Endothelial cell of umbilical vein (primary cell): ENCODE results near the gene PLPP2. TPM values are rescaled to one million over a fixed set of nuclear protein-coding genes. Genes with fewer than 3 reads are reported as not detected.

ENCODE experiments used
- BruUV-seq: library from RNA; stranded (reverse); fragments of 400-500 nt; replicated peaks from 2 replicates; lab custom pipeline; 2021; lab: Mats Ljungman, UMichigan
- CTCF ChIA-PET: fragments of 300-600, 350-600 bp; sonication (Branson Sonifier 250); formaldehyde crosslinking; loops from one replicate; lab custom pipeline; 2021; ENCODE audit warnings: antibody characterized with exemption, inconsistent platforms; lab: Charles Lee
- POLR2A ChIA-PET: fragments of 300-600, 350-600 bp; sonication (Branson Sonifier 250); formaldehyde crosslinking; loops from one replicate; lab custom pipeline; 2021; ENCODE audit warnings: antibody characterized with exemption, inconsistent platforms; lab: Charles Lee
- DNase-seq: peaks from one replicate; pipeline ENCODE4 v3.0.0-alpha.2; 2011; ENCODE audit warnings: low read depth, low spot score
- FAIRE-seq: peaks from 2 replicates; lab custom pipeline; 2011; peaks lifted over from hg19 to GRCh38; lab: Jason Lieb, UNC
- H2AFZ ChIP-seq: 2 replicates; pipeline ENCODE4 v1.6.0; 2012; ENCODE audit warnings: low read depth, low read length, control low read depth, inconsistent platforms
- H3K27ac ChIP-seq: 2 replicates; pipeline ENCODE4 v1.5.1; 2011; ENCODE audit warnings: low read depth, mild to moderate bottlenecking, control low read depth, low read length, moderate library complexity; ENCODE audit not compliant: insufficient read depth
- H3K27me3 ChIP-seq, 2 experiments: 2 replicates each; pipeline versions ENCODE4 v1.6.0 to v1.6.1; 2011; ENCODE audit warnings: low read length in 2 of 2, mixed read lengths in 1 of 2; ENCODE audit not compliant: control insufficient read depth in 2 of 2, insufficient read depth in 2 of 2
- H3K36me3 ChIP-seq, 2 experiments: 2 replicates in 1 of 2; 3 replicates in 1 of 2; pipeline ENCODE4 v1.5.1; 2011; ENCODE audit warnings: low read length in 2 of 2, mild to moderate bottlenecking in 1 of 2, moderate library complexity in 1 of 2; ENCODE audit not compliant: control insufficient read depth in 2 of 2, insufficient read depth in 2 of 2; ENCODE audit errors: extremely low read depth in 1 of 2
- H3K4me1 ChIP-seq: 3 replicates; pipeline ENCODE4 v1.5.1; 2011; ENCODE audit warnings: mild to moderate bottlenecking, low read length; ENCODE audit not compliant: control insufficient read depth, insufficient read depth; ENCODE audit errors: extremely low read depth
- H3K4me2 ChIP-seq: 2 replicates; pipeline ENCODE4 v1.6.1; 2011; ENCODE audit warnings: low read length, control low read depth, mixed read lengths; ENCODE audit not compliant: insufficient read depth
- H3K4me3 ChIP-seq, 3 experiments: fragments of 200-600 bp in 1 of 3; sonication (generic), shearing (Covaris generic) in 1 of 3; replicated peaks in 1 of 3; 2 replicates each; pipeline ENCODE4 v1.5.1; 2011 to 2016; ENCODE audit warnings: control low read depth in 3 of 3, low read length in 3 of 3, mild to moderate bottlenecking in 2 of 3, inconsistent platforms in 1 of 3, low read depth in 1 of 3, moderate library complexity in 1 of 3; ENCODE audit not compliant: insufficient read depth in 1 of 3
- H3K79me2 ChIP-seq: 2 replicates; pipeline ENCODE4 v1.6.0; 2012; ENCODE audit warnings: low read length, inconsistent platforms; ENCODE audit not compliant: control insufficient read depth, insufficient read depth
- H3K9ac ChIP-seq: replicated peaks from 2 replicates; pipeline ENCODE3; 2011; ENCODE audit warnings: low read length, control low read depth; ENCODE audit not compliant: insufficient read depth; ENCODE audit errors: extremely low read depth
- H3K9me1 ChIP-seq: replicated peaks from 3 replicates; pipeline ENCODE4 v1.6.0; 2011; ENCODE audit warnings: mild to moderate bottlenecking, low read length; ENCODE audit not compliant: control insufficient read depth, insufficient read depth; ENCODE audit errors: extremely low read depth
- H3K9me3 ChIP-seq: replicated peaks from 2 replicates; pipeline ENCODE4 v1.5.1; 2012; ENCODE audit warnings: low read length, inconsistent platforms; ENCODE audit not compliant: control insufficient read depth, insufficient read depth
- H4K20me1 ChIP-seq: replicated peaks from 2 replicates; pipeline ENCODE3; 2011; ENCODE audit warnings: mild to moderate bottlenecking, low read length; ENCODE audit not compliant: control insufficient read depth, insufficient read depth; ENCODE audit errors: extremely low read depth
- EZH2 ChIP-seq: IDR thresholded peaks from 2 replicates; pipeline ENCODE4 v1.6.1; 2012; ENCODE audit warnings: borderline replicate concordance, low read depth, mild to moderate bottlenecking, moderate library complexity, low read length, inconsistent platforms; ENCODE audit not compliant: severe bottlenecking
- FOS ChIP-seq: IDR thresholded peaks from 2 replicates; pipeline ENCODE4 v1.6.1; 2011; ENCODE audit warnings: mild to moderate bottlenecking, low read length, moderate library complexity, borderline replicate concordance; ENCODE audit not compliant: insufficient read depth
- GATA2 ChIP-seq: IDR thresholded peaks from 2 replicates; pipeline ENCODE4 v1.7.0; 2011; ENCODE audit warnings: low read depth, mild to moderate bottlenecking, moderate library complexity, mixed read lengths, low read length; ENCODE audit not compliant: insufficient read length, insufficient read depth
- JUN ChIP-seq: IDR thresholded peaks from 2 replicates; pipeline ENCODE4 v1.6.1; 2011; ENCODE audit warnings: borderline replicate concordance, low read depth; ENCODE audit not compliant: insufficient read length, insufficient read depth
- MYC ChIP-seq: IDR thresholded peaks from one replicate; pipeline ENCODE4 v1.6.1; 2011; ENCODE audit warnings: mild to moderate bottlenecking, low read depth, low read length
- POLR2A ChIP-seq: IDR thresholded peaks from 2 replicates; pipeline ENCODE4 v1.6.1; 2012; ENCODE audit warnings: low read depth, mild to moderate bottlenecking, control low read depth, low read length
- POLR2AphosphoS5 ChIP-seq: IDR thresholded peaks from 2 replicates; pipeline ENCODE4 v1.6.1; 2012; ENCODE audit warnings: low read depth, mild to moderate bottlenecking, control low read depth, low read length, moderate library complexity; ENCODE audit not compliant: insufficient read depth
- dilution Hi-C: fragments of 300-500 bp; cut with MboI; formaldehyde crosslinking; loops from one replicate; pipeline ENCODE4 v1.15.0; 2019; ENCODE audit warnings: low sequenced_read_pairs; ENCODE audit not compliant: extremely low pct_ligation_motif_present
- intact Hi-C: fragments of 100-400 bp; cut with micrococcal nuclease; formaldehyde crosslinking; loops from one replicate; pipeline ENCODE4 v1.10.0; 2022
- polyA plus RNA-seq, 4 experiments: library from polyadenylated mRNA; depleted of rRNA in 3 of 4; stranded (reverse) in 3 of 4; unstranded in 1 of 4; fragments of >200 nt; gene quantifications; 2 replicates each; pipeline versions ENCODE4 v1.2.1 to v1.2.3, GENCODE V29; 2011 to 2012; ENCODE audit warnings: missing spikeins in 1 of 4
- total RNA-seq: library from RNA; stranded (reverse); gene quantifications from 2 replicates; pipeline ENCODE4 v1.2.3, GENCODE V29; 2021
- TF ChIP-seq, protein P1 (sequence below): IDR thresholded peaks from 2 replicates; pipeline ENCODE4 v1.6.1; 2011; ENCODE audit not compliant: insufficient read depth, insufficient read length
- TF ChIP-seq, protein P2 (sequence below), 2 donors: IDR thresholded peaks; 1 replicate in 1 of 2; 2 replicates in 1 of 2; pipeline ENCODE4 v1.5.1; 2011; ENCODE audit warnings: low read length in 2 of 2, mild to moderate bottlenecking in 2 of 2, moderate library complexity in 2 of 2, control low read depth in 1 of 2, inconsistent platforms in 1 of 2, low read depth in 1 of 2; ENCODE audit not compliant: insufficient read depth in 1 of 2; ENCODE audit errors: extremely low read depth in 1 of 2

PLPP2 gene
- total and polyA plus RNA-seq, 2 donors (not counting 3 experiments of a cell fraction or from before 2014, with no cell fraction given) = 27.9 to 34.3 TPM

DNA sequence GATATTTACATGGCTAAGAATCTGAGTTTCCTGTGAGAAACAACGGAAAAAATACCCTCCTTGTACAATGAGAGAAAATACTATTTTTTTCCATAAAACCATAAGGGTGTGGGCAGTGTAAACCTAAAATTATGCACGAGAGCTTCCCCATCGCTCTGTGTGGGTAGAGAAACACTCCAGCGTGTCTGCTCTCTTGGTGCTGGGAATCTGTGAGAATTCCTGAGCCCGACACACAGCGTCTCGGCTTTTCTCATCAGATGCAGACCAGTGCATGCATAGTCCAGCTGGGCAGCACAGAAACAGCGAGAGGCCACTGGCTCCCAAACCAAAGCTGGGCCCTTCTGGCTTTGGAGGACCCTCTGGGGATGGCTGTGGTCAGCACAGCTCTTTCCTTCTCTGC, 12.0 kb downstream of the PLPP2 start:
- Histone ChIP-seq H3K27ac (no peak overlapping the region), H4K20me1 (no peaks in the 10 kb centered on the region), H3K9me3 (no peaks in the 10 kb centered on the region), H2AFZ (no peak overlapping the region), H3K79me2 (no peaks in the 10 kb centered on the region), H3K27me3 (no peaks in the 10 kb centered on the region), H3K4me2 (no peak overlapping the region), H3K4me3 (no peak overlapping the region), H3K4me1 (no peaks in the 10 kb centered on the region), H3K9me1 (no peaks in the 10 kb centered on the region), H3K9ac (no peak overlapping the region), H3K36me3 (no peaks in the 10 kb centered on the region)
- BruUV-seq = no TSS peak
- POLR2A ChIA-PET = no interaction called here
- TF ChIP-seq POLR2AphosphoS5 (no peak), EZH2 (no peak), POLR2A (no peak), JUN (no peak), MYC (no peak), FOS (no peak), GATA2 (no peak)
- TF ChIP-seq, protein P1, sequence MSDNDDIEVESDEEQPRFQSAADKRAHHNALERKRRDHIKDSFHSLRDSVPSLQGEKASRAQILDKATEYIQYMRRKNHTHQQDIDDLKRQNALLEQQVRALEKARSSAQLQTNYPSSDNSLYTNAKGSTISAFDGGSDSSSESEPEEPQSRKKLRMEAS = no peak
- TF ChIP-seq, protein P2, sequence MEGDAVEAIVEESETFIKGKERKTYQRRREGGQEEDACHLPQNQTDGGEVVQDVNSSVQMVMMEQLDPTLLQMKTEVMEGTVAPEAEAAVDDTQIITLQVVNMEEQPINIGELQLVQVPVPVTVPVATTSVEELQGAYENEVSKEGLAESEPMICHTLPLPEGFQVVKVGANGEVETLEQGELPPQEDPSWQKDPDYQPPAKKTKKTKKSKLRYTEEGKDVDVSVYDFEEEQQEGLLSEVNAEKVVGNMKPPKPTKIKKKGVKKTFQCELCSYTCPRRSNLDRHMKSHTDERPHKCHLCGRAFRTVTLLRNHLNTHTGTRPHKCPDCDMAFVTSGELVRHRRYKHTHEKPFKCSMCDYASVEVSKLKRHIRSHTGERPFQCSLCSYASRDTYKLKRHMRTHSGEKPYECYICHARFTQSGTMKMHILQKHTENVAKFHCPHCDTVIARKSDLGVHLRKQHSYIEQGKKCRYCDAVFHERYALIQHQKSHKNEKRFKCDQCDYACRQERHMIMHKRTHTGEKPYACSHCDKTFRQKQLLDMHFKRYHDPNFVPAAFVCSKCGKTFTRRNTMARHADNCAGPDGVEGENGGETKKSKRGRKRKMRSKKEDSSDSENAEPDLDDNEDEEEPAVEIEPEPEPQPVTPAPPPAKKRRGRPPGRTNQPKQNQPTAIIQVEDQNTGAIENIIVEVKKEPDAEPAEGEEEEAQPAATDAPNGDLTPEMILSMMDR (IDR thresholded peaks at IDR 0.05; ENCODE audit: extremely low read depth in 1 of 2, insufficient read depth in 1 of 2, low read depth in 1 of 2, low read length in 2 of 2) = no peak
- DNase-seq = no peak
- no peak for FAIRE-seq
- intact Hi-C loops (no loop called here), dilution Hi-C loops (no loop called here)
- CTCF ChIA-PET = no interaction called here
